ENCODE data around the gene CAMSAP2.

DNA sequence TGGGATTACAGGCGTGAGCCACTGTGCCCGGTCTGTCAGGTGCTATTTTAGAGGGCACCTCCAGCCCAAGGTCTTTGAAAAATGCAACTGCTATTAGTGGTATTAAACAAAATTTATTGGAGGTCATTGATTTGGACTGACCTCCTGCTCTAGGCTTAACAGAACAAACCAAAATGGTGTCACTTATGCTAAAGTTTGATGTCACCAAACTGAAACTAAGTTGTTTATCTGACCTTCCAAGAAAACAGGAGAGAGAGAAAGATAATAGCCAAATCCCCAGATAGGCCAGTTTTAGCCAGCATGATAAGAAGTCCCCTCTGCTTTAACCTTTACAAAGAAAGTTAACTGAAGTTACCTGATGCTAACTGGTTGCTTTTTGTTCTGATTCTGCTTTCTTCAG, 147.9 kb downstream of the CAMSAP2 start:
- TF ChIP-seq, protein P1, sequence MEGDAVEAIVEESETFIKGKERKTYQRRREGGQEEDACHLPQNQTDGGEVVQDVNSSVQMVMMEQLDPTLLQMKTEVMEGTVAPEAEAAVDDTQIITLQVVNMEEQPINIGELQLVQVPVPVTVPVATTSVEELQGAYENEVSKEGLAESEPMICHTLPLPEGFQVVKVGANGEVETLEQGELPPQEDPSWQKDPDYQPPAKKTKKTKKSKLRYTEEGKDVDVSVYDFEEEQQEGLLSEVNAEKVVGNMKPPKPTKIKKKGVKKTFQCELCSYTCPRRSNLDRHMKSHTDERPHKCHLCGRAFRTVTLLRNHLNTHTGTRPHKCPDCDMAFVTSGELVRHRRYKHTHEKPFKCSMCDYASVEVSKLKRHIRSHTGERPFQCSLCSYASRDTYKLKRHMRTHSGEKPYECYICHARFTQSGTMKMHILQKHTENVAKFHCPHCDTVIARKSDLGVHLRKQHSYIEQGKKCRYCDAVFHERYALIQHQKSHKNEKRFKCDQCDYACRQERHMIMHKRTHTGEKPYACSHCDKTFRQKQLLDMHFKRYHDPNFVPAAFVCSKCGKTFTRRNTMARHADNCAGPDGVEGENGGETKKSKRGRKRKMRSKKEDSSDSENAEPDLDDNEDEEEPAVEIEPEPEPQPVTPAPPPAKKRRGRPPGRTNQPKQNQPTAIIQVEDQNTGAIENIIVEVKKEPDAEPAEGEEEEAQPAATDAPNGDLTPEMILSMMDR (IDR thresholded peaks at IDR 0.05) = no peak
- TF ChIP-seq POLR2A (IDR thresholded peaks at IDR 0.05) = no peak
